ENCODE data around the gene PRSS1. TPM values are rescaled to one million over a fixed set of nuclear protein-coding genes. Genes with fewer than 3 reads are reported as not detected.

The PRSS1 gene
- total and polyA plus RNA-seq, 2 of the 8 experiments (the other 6 are each of a cell fraction or from before 2014, with no cell fraction given): 0.09 TPM; not detected in 1

GRCh38 chr7:142798451-142799436 lies 49.5 kb downstream of the PRSS1 start:
- peak overlapping the region; percentile 18; the same call in 1 of the 2 replicates for H2BK12ac ChIP-seq (ENCODE audit: low read depth, low read length)
- H3K79me1 ChIP-seq (ENCODE audit: low read depth, low read length): no peaks in the 10 kb centered on the region
- peak overlapping the region; percentile 6 for H4K91ac ChIP-seq (replicated peaks; ENCODE audit: insufficient read length, low read length)
- no peak overlapping the region for H4K8ac ChIP-seq (ENCODE audit: extremely low read depth, insufficient read depth, low read length)
- FAIRE-seq (no peak), DNase-seq (ENCODE audit: low read depth in 1 of 2, low spot score in 2 of 2) (peak in 1 of 2 experiments; percentile 28)
- 78% methylated on average over 11 of the region's 11 CpGs; no CpG with 5 or more reads in 1 of the 2 experiments for WGBS, 2 experiments (ENCODE audit: extremely low coverage in 1 of 2, insufficient coverage in 1 of 2, insufficient read length in 1 of 2, insufficient replicate concordance in 2 of 2, low coverage in 1 of 2, low lambda C conversion rate in 2 of 2, missing lambda C conversion rate in 1 of 2)
- peaks cover 14 to 30% (median 17%) of the 10 kb centered on the region in 4 experiments for H3K4me1 ChIP-seq (replicated peaks in 1 of 4; ENCODE audit: control insufficient read depth in 3 of 4, insufficient read depth in 4 of 4, low read length in 3 of 4)
- POLR2A ChIA-PET (ENCODE audit: partially characterized antibody): interaction anchor here (0.5 to 5.8 kb wide), 4 partner anchors 8 to 80 kb away, joined by 4 to 36 read pairs (median 4); no protein-coding TSS in a partner anchor
- no peak overlapping the region for H3K23ac ChIP-seq (ENCODE audit: insufficient read length)
- H2BK20ac ChIP-seq (ENCODE audit: low read length): no peak overlapping the region; the same call in 1 of the 2 replicates
- no peak overlapping the region for H2BK120ac ChIP-seq (replicated peaks; ENCODE audit: low read depth, low read length)
- peak overlapping the region; percentile 72 to 99; a peak in 2 of 4 replicates for H3K4me2 ChIP-seq (ENCODE audit: insufficient read depth in 1 of 2, low read depth in 2 of 2, low read length in 2 of 2)
- CTCF ChIA-PET (ENCODE audit: partially characterized antibody): interaction anchor here (0.8 to 24.1 kb wide), 11 partner anchors 10 to 317 kb away, joined by 3 to 430 read pairs (median 5); partner anchors contain the start of gene EPHB6
- no peak overlapping the region for H3K56ac ChIP-seq (replicated peaks; ENCODE audit: insufficient read length, low read depth, low read length)
- H3K18ac ChIP-seq (ENCODE audit: extremely low read depth, low read length): no peak overlapping the region
- H3K36me3 ChIP-seq (ENCODE audit: control insufficient read depth in 2 of 4, insufficient read depth in 4 of 4, low read length in 3 of 4): peaks cover 0 to 15% (median 3%) of the 10 kb centered on the region in 4 experiments; a peak in 4 of 8 replicates
- H3K14ac ChIP-seq (ENCODE audit: insufficient read length): no peak overlapping the region
- H3K79me2 ChIP-seq (ENCODE audit: control insufficient read depth in 1 of 2, insufficient read depth in 2 of 2, low read length in 2 of 2): peaks cover 0 to 6% of the 10 kb centered on the region in 2 experiments; a peak in 1 of 4 replicates
- H4K5ac ChIP-seq (ENCODE audit: insufficient read length, low read depth, low read length): no peak overlapping the region
- no peak overlapping the region for H2BK5ac ChIP-seq (ENCODE audit: low read depth, low read length)
- H3K9ac ChIP-seq (replicated peaks in 1 of 4; ENCODE audit: extremely low read depth in 1 of 4, low read depth in 3 of 4, low read length in 3 of 4): no peak overlapping the region
- no peaks in the 10 kb centered on the region for H3K9me3 ChIP-seq (ENCODE audit: insufficient read depth in 2 of 2, low read depth in 1 of 2, low read length in 1 of 2)
- H3K23me2 ChIP-seq (ENCODE audit: low read depth, low read length): peaks cover 17% of the 10 kb centered on the region
- no peak overlapping the region for H2AFZ ChIP-seq (ENCODE audit: low read length)
- peaks cover 0 to 3% of the 10 kb centered on the region in 2 experiments for H4K20me1 ChIP-seq (replicated peaks in 1 of 2; ENCODE audit: control insufficient read depth in 1 of 2, insufficient read depth in 2 of 2, low read length in 2 of 2)
- H2AK5ac ChIP-seq (ENCODE audit: low read depth, low read length): peak overlapping the region; percentile 69; the same call in 1 of the 2 replicates
- no peak overlapping the region for H3K27ac ChIP-seq (ENCODE audit: low read depth, low read length)
- H3K4ac ChIP-seq (replicated peaks; ENCODE audit: insufficient read length, low read depth, low read length): peak overlapping the region; percentile 14
- H2BK15ac ChIP-seq (ENCODE audit: low read length): peak overlapping the region; percentile 51; the same call in 1 of the 2 replicates
- TF ChIP-seq JUND (IDR thresholded peaks at IDR 0.05; ENCODE audit: low read length) (no peak), EGR1 (IDR thresholded peaks at IDR 0.05; ENCODE audit: borderline replicate concordance, low read depth, low read length) (no peak), CEBPB (IDR thresholded peaks at IDR 0.05; ENCODE audit: low read depth, low read length) (no peak), TCF12 (IDR thresholded peaks at IDR 0.05; ENCODE audit: low read depth, low read length) (no peak), GTF2F1 (IDR thresholded peaks at IDR 0.05; ENCODE audit: borderline replicate concordance, low read depth, low read length) (no peak)
- peaks cover 3 to 36% (median 26%) of the 10 kb centered on the region in 4 experiments; a peak in 6 of 7 replicates for H3K27me3 ChIP-seq (replicated peaks in 1 of 4; ENCODE audit: control insufficient read depth in 3 of 4, extremely low read depth in 1 of 4, insufficient read depth in 3 of 4, low read length in 3 of 4)
- peak overlapping the region in 1 of 4 experiments; percentile 80; a peak in 1 of 8 replicates for H3K4me3 ChIP-seq (ENCODE audit: extremely low read depth in 1 of 4, insufficient read depth in 2 of 4, low read depth in 3 of 4, low read length in 4 of 4)

Measured in H1 (cell line).